Esophagus squamous epithelium (tissue), 5 donors: ENCODE measurements around the gene FNTB. TPM values are rescaled to one million over a fixed set of nuclear protein-coding genes. Genes with fewer than 3 reads are reported as not detected.

ENCODE experiments used
- DNase-seq: peaks from one replicate; lab custom pipeline; 2025; lab: John Stamatoyannopoulos, UW
- H3K27ac ChIP-seq, 4 donors: fragments of 200-600 bp; sonication (generic); one replicate each; pipeline ENCODE4 v1.5.1; 2016 to 2019; ENCODE audit warnings: mild to moderate bottlenecking in 1 of 4
- H3K27me3 ChIP-seq, 4 donors: fragments of 200-600 bp; sonication (generic); 1 replicate in 3 of 4; 2 replicates in 1 of 4; pipeline versions ENCODE4 v1.5.1 to v1.6.0; 2017 to 2021; ENCODE audit warnings: antibody characterized with exemption in 1 of 4
- H3K36me3 ChIP-seq, 3 donors: fragments of 200-600 bp; sonication (generic); one replicate each; pipeline ENCODE4 v1.5.1; 2016 to 2019
- H3K4me1 ChIP-seq, 3 donors: fragments of 200-600 bp; sonication (generic); one replicate each; pipeline ENCODE4 v1.5.1; 2017 to 2019
- H3K4me3 ChIP-seq, 4 donors: fragments of 200-600 bp; sonication (generic); 1 replicate in 3 of 4; 2 replicates in 1 of 4; pipeline ENCODE4 v1.5.1; 2016 to 2019; ENCODE audit warnings: mild to moderate bottlenecking in 2 of 4, moderate library complexity in 1 of 4
- H3K9me3 ChIP-seq, 3 donors: fragments of 200-600 bp; sonication (generic); one replicate each; pipeline ENCODE4 v1.5.1; 2016 to 2019
- POLR2A ChIP-seq, 4 donors: fragments of 450-650 bp; IDR thresholded peaks; one replicate each; pipeline ENCODE4 v1.6.1; 2017; ENCODE audit warnings: antibody characterized with exemption in 4 of 4, mild to moderate bottlenecking in 4 of 4, moderate library complexity in 3 of 4
- WGBS, 2 donors: methylation state at CpG; one replicate each; pipeline ENCODE4 v1.1.5; 2018; 5-methylcytosine and 5-hydroxymethylcytosine counted together
- intact Hi-C: fragments of 100-400 bp; cut with DNase I; formaldehyde crosslinking; loops from one replicate; pipeline ENCODE4 v1.15.0; 2022
- total RNA-seq, 4 donors: library from RNA; depleted of rRNA; stranded (reverse); fragments of >200 nt; gene quantifications; one replicate each; pipeline ENCODE4 v1.1.0, GENCODE V29; 2016
- TF ChIP-seq, protein P1 (sequence below), 6 experiments: fragments of 450-650 bp in 4 of 6; fragments of 200-600 bp in 2 of 6; sonication (generic) in 2 of 6; IDR thresholded peaks; one replicate each; pipeline ENCODE4 v1.5.1; 2016 to 2019; ENCODE audit warnings: antibody characterized with exemption in 6 of 6, mild to moderate bottlenecking in 4 of 6, moderate library complexity in 4 of 6
- donor health status: DM: yes; HTN: yes; CAD: no.

Gene FNTB
- total RNA-seq, 4 donors from 2014 or later, result 16.2 to 20.4 (median 18.2) TPM

DNA sequence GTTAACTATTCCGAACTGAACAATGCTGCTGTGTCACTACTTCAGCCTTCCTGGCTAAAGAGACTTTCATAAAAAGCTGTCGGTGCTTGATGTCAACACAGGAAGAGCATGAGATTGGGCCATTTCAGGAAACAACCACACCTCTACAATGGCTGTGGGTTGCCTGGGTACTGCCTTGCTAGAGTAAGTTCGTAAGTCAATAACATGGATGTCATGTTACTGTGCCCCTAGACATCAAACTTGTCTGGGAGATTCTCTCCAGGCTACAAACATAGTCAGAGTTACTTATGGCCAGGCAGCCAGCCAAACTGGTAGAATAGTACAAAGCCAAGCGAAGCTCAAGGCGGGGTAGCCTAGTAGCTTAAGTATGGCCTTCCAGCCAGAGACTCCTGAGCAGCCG lies 92.5 kb downstream of the FNTB start:
- peak overlapping the region; percentile 70 to 82 (median 82) for H3K27ac ChIP-seq

DNA sequence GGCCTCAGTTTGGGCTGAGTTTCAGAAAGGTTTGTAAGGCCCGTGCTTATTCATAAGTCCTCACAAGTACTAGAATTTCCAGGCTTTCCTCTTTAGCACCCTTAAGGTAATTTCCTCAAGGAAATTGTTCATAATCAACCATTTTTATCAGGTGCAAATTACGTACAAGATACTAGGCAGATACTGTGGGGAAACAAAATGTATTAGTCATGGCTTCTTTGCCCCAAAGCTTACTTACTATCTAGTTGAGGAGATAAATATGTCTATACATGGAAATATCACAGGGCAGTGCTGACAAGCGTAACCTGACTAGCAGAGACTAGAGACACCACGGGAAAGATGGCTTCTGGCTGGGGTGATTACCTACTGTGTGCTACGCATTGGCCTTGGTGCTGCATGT lies 93.1 kb downstream of the FNTB start:
- no peaks in the 10 kb centered on the region for H3K9me3 ChIP-seq
- H3K4me3 ChIP-seq, result no peak overlapping the region
- H3K4me1 ChIP-seq, result peaks cover 22 to 87% (median 48%) of the 10 kb centered on the region in 3 donors
- no peak for DNase-seq
- TF ChIP-seq, protein P1, sequence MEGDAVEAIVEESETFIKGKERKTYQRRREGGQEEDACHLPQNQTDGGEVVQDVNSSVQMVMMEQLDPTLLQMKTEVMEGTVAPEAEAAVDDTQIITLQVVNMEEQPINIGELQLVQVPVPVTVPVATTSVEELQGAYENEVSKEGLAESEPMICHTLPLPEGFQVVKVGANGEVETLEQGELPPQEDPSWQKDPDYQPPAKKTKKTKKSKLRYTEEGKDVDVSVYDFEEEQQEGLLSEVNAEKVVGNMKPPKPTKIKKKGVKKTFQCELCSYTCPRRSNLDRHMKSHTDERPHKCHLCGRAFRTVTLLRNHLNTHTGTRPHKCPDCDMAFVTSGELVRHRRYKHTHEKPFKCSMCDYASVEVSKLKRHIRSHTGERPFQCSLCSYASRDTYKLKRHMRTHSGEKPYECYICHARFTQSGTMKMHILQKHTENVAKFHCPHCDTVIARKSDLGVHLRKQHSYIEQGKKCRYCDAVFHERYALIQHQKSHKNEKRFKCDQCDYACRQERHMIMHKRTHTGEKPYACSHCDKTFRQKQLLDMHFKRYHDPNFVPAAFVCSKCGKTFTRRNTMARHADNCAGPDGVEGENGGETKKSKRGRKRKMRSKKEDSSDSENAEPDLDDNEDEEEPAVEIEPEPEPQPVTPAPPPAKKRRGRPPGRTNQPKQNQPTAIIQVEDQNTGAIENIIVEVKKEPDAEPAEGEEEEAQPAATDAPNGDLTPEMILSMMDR (IDR thresholded peaks at IDR 0.05), result no peak
- TF ChIP-seq POLR2A (IDR thresholded peaks at IDR 0.05), result no peak
- H3K36me3 ChIP-seq, result peaks cover 15 to 94% (median 40%) of the 10 kb centered on the region in 3 donors
- no peaks in the 10 kb centered on the region for H3K27me3 ChIP-seq
- peak overlapping the region; percentile 70 to 82 (median 82) for H3K27ac ChIP-seq
- intact Hi-C loops, result no loop called here
- WGBS, 2 donors, result 78 to 86% methylated on average over 4 to 5 of the region's 5 CpGs

More for the DNA sequence above, 92.5 kb downstream of the FNTB start:
- peaks cover 15 to 90% (median 40%) of the 10 kb centered on the region in 3 donors for H3K36me3 ChIP-seq
- no peaks in the 10 kb centered on the region for H3K9me3 ChIP-seq
- intact Hi-C loops, result no loop called here
- WGBS, 2 donors, result 64 to 65% methylated on average over 6 of the region's 6 CpGs
- peaks cover 28 to 87% (median 51%) of the 10 kb centered on the region in 3 donors for H3K4me1 ChIP-seq
- H3K27me3 ChIP-seq, result no peaks in the 10 kb centered on the region
- no peak for DNase-seq
- no peak overlapping the region for H3K4me3 ChIP-seq
- TF ChIP-seq, protein P1 (IDR thresholded peaks at IDR 0.05), result no peak
- no peak for TF ChIP-seq POLR2A (IDR thresholded peaks at IDR 0.05)

DNA sequence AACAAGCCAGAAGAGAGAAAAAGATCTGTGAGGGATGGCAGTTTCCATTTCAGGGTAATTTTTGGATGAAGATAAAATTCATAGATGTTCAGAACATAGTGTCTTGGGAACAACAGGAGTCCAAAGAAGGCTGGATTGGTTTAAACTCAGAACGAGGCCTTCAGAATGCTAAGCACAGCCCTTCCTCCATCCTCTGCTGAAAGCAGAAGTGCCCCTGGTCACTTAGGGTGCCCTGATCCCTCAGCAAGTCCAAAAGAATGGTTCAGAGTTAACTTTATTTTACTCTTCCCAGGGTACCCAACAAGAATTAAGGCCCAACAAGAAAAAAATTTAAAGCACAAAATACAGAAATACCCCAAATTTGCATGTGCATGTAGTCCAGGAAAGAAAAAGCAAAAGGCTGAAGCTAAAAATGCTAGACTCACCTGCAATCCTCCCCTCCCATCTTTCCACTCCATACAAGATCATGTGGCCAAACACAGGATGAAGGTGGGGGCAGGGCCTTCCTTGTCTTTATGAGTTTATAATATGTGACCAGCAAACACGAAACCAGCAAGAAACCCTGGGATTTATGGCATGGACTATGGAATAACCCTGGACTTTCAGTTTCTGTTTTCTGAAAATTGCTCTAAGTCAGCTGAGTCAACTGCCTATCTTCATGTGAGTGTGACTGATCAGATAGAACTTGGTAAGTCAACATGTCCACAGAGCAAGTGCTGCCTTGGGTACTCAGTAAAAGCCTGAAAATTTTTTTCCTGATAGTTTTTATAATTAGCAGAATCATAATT lies 94.5 kb downstream of the FNTB start:
- TF ChIP-seq POLR2A (IDR thresholded peaks at IDR 0.05), result no peak
- TF ChIP-seq, protein P1 (IDR thresholded peaks at IDR 0.05), result no peak
- WGBS, 2 donors, result 47 to 52% methylated on average over 2 of the region's 2 CpGs
- intact Hi-C loops, result no loop called here
- peaks cover 0 to 4% (median 0%) of the 10 kb centered on the region in 3 donors for H3K9me3 ChIP-seq
- H3K36me3 ChIP-seq, result peaks cover 15 to 97% (median 33%) of the 10 kb centered on the region in 3 donors
- peak overlapping the region; percentile 44 to 82 (median 82) for H3K27ac ChIP-seq
- H3K4me3 ChIP-seq, result peak overlapping the region in 1 of 4 donors; percentile 5
- no peaks in the 10 kb centered on the region for H3K27me3 ChIP-seq
- DNase-seq, result no peak
- peaks cover 15 to 78% (median 44%) of the 10 kb centered on the region in 3 donors for H3K4me1 ChIP-seq

DNA sequence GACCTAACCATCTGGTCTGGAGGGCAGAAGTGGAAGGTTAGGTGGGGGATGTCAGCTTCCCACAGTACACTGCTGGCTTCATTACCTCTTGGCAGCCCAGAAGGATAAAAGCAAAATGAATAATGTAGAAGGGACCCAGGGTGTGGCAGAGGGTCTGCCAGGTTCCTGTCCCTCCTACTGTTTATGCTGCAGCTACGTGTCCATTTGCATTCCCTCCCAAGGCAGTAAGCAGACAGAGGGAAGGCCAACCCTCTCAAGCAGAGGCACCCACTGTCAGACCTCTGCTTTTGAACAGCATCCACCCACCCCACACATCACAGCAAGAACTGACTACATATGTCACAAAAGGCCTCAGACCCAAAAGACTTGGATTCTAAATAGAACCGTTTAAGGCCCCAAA lies 96.2 kb downstream of the FNTB start:
- peaks cover 15 to 87% (median 44%) of the 10 kb centered on the region in 3 donors for H3K4me1 ChIP-seq
- peaks cover 0 to 10% (median 4%) of the 10 kb centered on the region in 3 donors for H3K9me3 ChIP-seq
- H3K4me3 ChIP-seq, result no peak overlapping the region
- H3K27me3 ChIP-seq, result no peaks in the 10 kb centered on the region
- TF ChIP-seq, protein P1 (IDR thresholded peaks at IDR 0.05), result no peak
- TF ChIP-seq POLR2A (IDR thresholded peaks at IDR 0.05), result no peak
- peaks cover 10 to 97% (median 26%) of the 10 kb centered on the region in 3 donors for H3K36me3 ChIP-seq
- H3K27ac ChIP-seq, result peak overlapping the region in 3 of 4 donors; percentile 36 to 82 (median 81)
- intact Hi-C loops, result no loop called here
- no peak for DNase-seq
- WGBS, 2 donors, result 79 to 83% methylated on average over 2 of the region's 2 CpGs
